HG03097 (cell line): ENCODE data around the gene RYR1.
"Not testable (repeated sequence)": the region's sequence is repeated elsewhere in the genome, so short reads cannot be mapped to it uniquely, and the experiment has no call there.

Experiments
- ATAC-seq: cut with Tn5 transposase; IDR thresholded peaks from one replicate; pipeline ENCODE4 v1.9.1; 2021; ENCODE audit not compliant: unreplicated experiment, low FRiP score

RYR1 gene

GRCh38 chr19:38558933-38559332, 125.4 kb downstream of the RYR1 start:
- ATAC-seq = not testable (repeated sequence)

- peak; percentile 67 for ATAC-seq
Measured at GRCh38 chr19:38559428-38560401, 126.2 kb downstream of the RYR1 start.

- no peak for ATAC-seq
Measured at GRCh38 chr19:38561053-38561606, 127.6 kb downstream of the RYR1 start.

GRCh38 chr19:38561658-38562057, 128.2 kb downstream of the RYR1 start:
- no peak for ATAC-seq

- no peak for ATAC-seq
Measured at GRCh38 chr19:38562096-38562495, 128.6 kb downstream of the RYR1 start.

GRCh38 chr19:38563475-38563874, 130.0 kb downstream of the RYR1 start:
- ATAC-seq = no peak

GRCh38 chr19:38564981-38565690, 131.6 kb downstream of the RYR1 start:
- no peak for ATAC-seq

GRCh38 chr19:38565691-38566105, 132.2 kb downstream of the RYR1 start:
- no peak for ATAC-seq

GRCh38 chr19:38569368-38569983, 136.0 kb downstream of the RYR1 start:
- ATAC-seq = no peak

- no peak for ATAC-seq
Measured at GRCh38 chr19:38571682-38572081, 138.2 kb downstream of the RYR1 start.

- ATAC-seq = no peak
Measured at GRCh38 chr19:38577826-38578225, 144.3 kb downstream of the RYR1 start.

- ATAC-seq = not testable (repeated sequence)
Measured at GRCh38 chr19:38579304-38579703, 145.8 kb downstream of the RYR1 start.

GRCh38 chr19:38580080-38580479, 146.6 kb downstream of the RYR1 start:
- ATAC-seq = no peak

- peak; percentile 70 for ATAC-seq
Measured at GRCh38 chr19:38583219-38583984, 149.9 kb downstream of the RYR1 start.

- no peak for ATAC-seq
Measured at GRCh38 chr19:38583985-38584305, 150.5 kb downstream of the RYR1 start.

- no peak for ATAC-seq
Measured at GRCh38 chr19:38587562-38587961, 154.1 kb downstream of the RYR1 start.

GRCh38 chr19:38588041-38588440, 154.6 kb downstream of the RYR1 start:
- ATAC-seq = no peak

- no peak for ATAC-seq
Measured at GRCh38 chr19:38592940-38593339, 159.4 kb downstream of the RYR1 start.

- no peak for ATAC-seq
Measured at GRCh38 chr19:38596057-38596981, 162.8 kb downstream of the RYR1 start.
